GM23248 (cell line): Measurements from ENCODE around the gene TSG101. TPM values are rescaled to one million over a fixed set of nuclear protein-coding genes. Genes with fewer than 3 reads are reported as not detected.

Experiments
- DNase-seq: peaks from one replicate; pipeline ENCODE4 v3.0.0-alpha.2; 2015
- H2AFZ ChIP-seq: fragments of 200-600 bp; sonication (generic); 2 replicates; pipeline ENCODE4 v1.6.1; 2016; ENCODE audit warnings: antibody characterized with exemption
- H3F3A ChIP-seq: fragments of 200-600 bp; sonication (generic); 2 replicates; pipeline ENCODE4 v1.6.1; 2016; ENCODE audit warnings: mild to moderate bottlenecking, antibody characterized with exemption, mixed run types; ENCODE audit not compliant: insufficient read depth
- H3K27ac ChIP-seq: fragments of 200-600 bp; sonication (generic); 2 replicates; pipeline ENCODE4 v1.5.1; 2016; ENCODE audit warnings: mild to moderate bottlenecking
- H3K27me3 ChIP-seq: fragments of 200-600 bp; sonication (generic); replicated peaks from 2 replicates; pipeline ENCODE4 v1.6.1; 2016; ENCODE audit warnings: mild to moderate bottlenecking; ENCODE audit not compliant: insufficient read depth
- H3K36me3 ChIP-seq: fragments of 200-600 bp; sonication (generic); 2 replicates; pipeline ENCODE4 v1.6.1; 2016; ENCODE audit warnings: low read depth, mild to moderate bottlenecking
- H3K4me1 ChIP-seq: fragments of 200-600 bp; sonication (generic); 2 replicates; pipeline ENCODE4 v1.6.1; 2016; ENCODE audit warnings: mild to moderate bottlenecking; ENCODE audit not compliant: insufficient read depth
- H3K4me2 ChIP-seq: fragments of 200-600 bp; sonication (generic); one replicate; pipeline ENCODE4 v1.6.1; 2016; ENCODE audit warnings: mild to moderate bottlenecking; ENCODE audit not compliant: unreplicated experiment
- H3K4me3 ChIP-seq: fragments of 200-600 bp; sonication (generic); 2 replicates; pipeline ENCODE4 v1.5.1; 2016; ENCODE audit warnings: mild to moderate bottlenecking
- H3K79me2 ChIP-seq: fragments of 200-600 bp; sonication (generic); 2 replicates; pipeline ENCODE4 v1.6.1; 2016; ENCODE audit warnings: mild to moderate bottlenecking; ENCODE audit not compliant: insufficient read depth
- H3K9ac ChIP-seq: fragments of 200-600 bp; sonication (generic); 2 replicates; pipeline ENCODE4 v1.6.1; 2016; ENCODE audit warnings: mild to moderate bottlenecking
- H3K9me2 ChIP-seq: fragments of 200-600 bp; sonication (generic); 2 replicates; pipeline ENCODE4 v1.6.1; 2016; ENCODE audit warnings: mixed run types, mild to moderate bottlenecking, moderate library complexity; ENCODE audit not compliant: insufficient read depth
- H3K9me3 ChIP-seq: fragments of 200-600 bp; sonication (generic); one replicate; pipeline ENCODE4 v1.6.1; 2017; ENCODE audit warnings: low read depth
- H4K20me1 ChIP-seq: fragments of 200-600 bp; sonication (generic); 2 replicates; pipeline ENCODE4 v1.6.0; 2016; ENCODE audit not compliant: insufficient read depth
- EZH2 ChIP-seq: fragments of 200-600 bp; sonication (generic); IDR thresholded peaks from 2 replicates; pipeline ENCODE4 v1.6.1; 2018; ENCODE audit warnings: antibody characterized with exemption, mild to moderate bottlenecking; ENCODE audit not compliant: insufficient read depth, poor library complexity, severe bottlenecking
- EZH2phosphoT487 ChIP-seq: fragments of 200-600 bp; sonication (generic); IDR thresholded peaks from 2 replicates; pipeline ENCODE4 v1.6.1; 2018; ENCODE audit warnings: antibody characterized with exemption, moderate library complexity, mild to moderate bottlenecking, low read depth; ENCODE audit not compliant: insufficient read depth
- WGBS, 2 experiments: methylation state at CpG; one replicate each; pipeline ENCODE4 v1.1.6; 2015 to 2017; ENCODE audit warnings: low lambda C conversion rate in 2 of 2, low coverage in 1 of 2; ENCODE audit errors: missing lambda C conversion rate in 2 of 2; 5-methylcytosine and 5-hydroxymethylcytosine counted together
- in situ Hi-C: fragments of 300-500 bp; cut with MboI; formaldehyde crosslinking; loops from 2 replicates; pipeline ENCODE4 v1.15.0; 2020
- polyA plus RNA-seq: library from polyadenylated mRNA; unstranded; fragments of >200 nt; fragmentation: Nextera tagmentation; extraction: Ambion mirVana; gene quantifications from 2 replicates; pipeline ENCODE4 v1.2.1, GENCODE V29; 2016
- total RNA-seq: library from RNA; depleted of rRNA; stranded (reverse); fragments of >200 nt; shearing (Covaris generic); gene quantifications from 2 replicates; pipeline ENCODE4 v1.2.3, GENCODE V29; 2014

The TSG101 gene
- total and polyA plus RNA-seq, 2 experiments from 2014 or later: 131 to 136 TPM

- in situ Hi-C loops: no loop called here
- Histone ChIP-seq H3K9me2 (no peaks in the 10 kb centered on the region), H3K4me1 (peaks cover 11% of the 10 kb centered on the region), H3K9ac (no peak overlapping the region), H3K4me2 (no peak overlapping the region), H3K4me3 (no peak overlapping the region), H4K20me1 (no peaks in the 10 kb centered on the region), H3K36me3 (0 out of 2 replicates have a peak, but pooled peaks cover 8% of the 10 kb centered on the region), H2AFZ (no peak overlapping the region), H3K27ac (no peak overlapping the region), H3K79me2 (peaks cover 94% of the 10 kb centered on the region), H3F3A (peaks cover 20% of the 10 kb centered on the region), H3K9me3 (no peaks in the 10 kb centered on the region), H3K27me3 (no peaks in the 10 kb centered on the region)
- DNase-seq: no peak
- WGBS, 2 experiments: 50 to 55% methylated on average over 1 of the region's 1 CpG
- TF ChIP-seq EZH2phosphoT487 (no peak), EZH2 (no peak)
Observed at GRCh38 chr11:18524248-18524647, 2.5 kb downstream of the TSG101 start.

- 95 to 97% methylated on average over 3 of the region's 3 CpGs for WGBS, 2 experiments
- peak; percentile 14 for DNase-seq
- Histone ChIP-seq H3K36me3 (0 out of 2 replicates have a peak, but pooled peaks cover 4% of the 10 kb centered on the region), H3K4me2 (no peak overlapping the region), H3K27ac (no peak overlapping the region), H3F3A (peaks cover 12% of the 10 kb centered on the region), H2AFZ (no peak overlapping the region), H3K4me1 (peaks cover 11% of the 10 kb centered on the region), H3K9me2 (no peaks in the 10 kb centered on the region), H3K79me2 (peaks cover 97% of the 10 kb centered on the region), H4K20me1 (no peaks in the 10 kb centered on the region), H3K4me3 (no peak overlapping the region), H3K9ac (no peak overlapping the region), H3K27me3 (no peaks in the 10 kb centered on the region), H3K9me3 (no peaks in the 10 kb centered on the region)
- TF ChIP-seq EZH2: no peak
- TF ChIP-seq EZH2phosphoT487: no peak
- in situ Hi-C loops: no loop called here
Observed at GRCh38 chr11:18523084-18523483, 3.7 kb downstream of the TSG101 start.

DNA sequence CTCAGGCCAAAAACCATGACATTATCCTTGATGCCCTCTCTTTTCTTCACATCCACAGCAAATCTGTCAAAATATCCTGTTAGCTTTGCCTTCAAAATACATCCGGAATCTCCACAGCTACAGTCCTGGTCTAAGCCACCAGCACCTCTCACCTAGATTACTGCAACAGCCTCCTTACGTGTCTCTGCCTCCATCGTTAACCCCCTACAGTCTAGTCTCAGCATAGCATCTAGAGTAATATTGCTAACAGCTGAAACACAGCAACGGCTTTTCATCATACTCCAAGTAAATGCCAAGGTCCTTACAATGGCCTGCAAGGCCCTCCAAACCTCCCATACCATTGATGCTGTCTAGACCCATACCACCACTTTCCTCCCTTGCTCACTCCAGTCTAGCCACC lies 4.4 kb downstream of the TSG101 start:
- Histone ChIP-seq H3K36me3 (0 out of 2 replicates have a peak, but pooled peaks cover 4% of the 10 kb centered on the region), H3K27ac (no peak overlapping the region), H3K4me3 (no peak overlapping the region), H3K4me1 (peaks cover 5% of the 10 kb centered on the region; the same call in 1 of the 2 replicates), H3K27me3 (no peaks in the 10 kb centered on the region), H3K9me2 (no peaks in the 10 kb centered on the region), H3K79me2 (peaks cover 98% of the 10 kb centered on the region), H3K9ac (no peak overlapping the region), H3K4me2 (no peak overlapping the region), H3F3A (peaks cover 5% of the 10 kb centered on the region), H3K9me3 (no peaks in the 10 kb centered on the region), H2AFZ (no peak overlapping the region), H4K20me1 (no peaks in the 10 kb centered on the region)
- DNase-seq: peak; percentile 30
- 66% methylated on average over 4 of the region's 4 CpGs for WGBS, 2 experiments
- in situ Hi-C loops: no loop called here
- TF ChIP-seq EZH2 (no peak), EZH2phosphoT487 (no peak)

- no peak for TF ChIP-seq EZH2phosphoT487
- TF ChIP-seq EZH2: no peak
- 81 to 83% methylated on average over 3 of the region's 3 CpGs for WGBS, 2 experiments
- H3K9me3 ChIP-seq: no peaks in the 10 kb centered on the region
- H3K79me2 ChIP-seq: peaks cover 99% of the 10 kb centered on the region
- no peak overlapping the region for H3K4me2 ChIP-seq
- DNase-seq: no peak
- in situ Hi-C loops: no loop called here
- H3K27ac ChIP-seq: no peak overlapping the region
- H2AFZ ChIP-seq: no peak overlapping the region
- no peaks in the 10 kb centered on the region for H4K20me1 ChIP-seq
- peaks cover 5% of the 10 kb centered on the region; the same call in 1 of the 2 replicates for H3K36me3 ChIP-seq
- H3K9me2 ChIP-seq: no peaks in the 10 kb centered on the region
- peaks cover 5% of the 10 kb centered on the region; the same call in 1 of the 2 replicates for H3K4me1 ChIP-seq
- H3K9ac ChIP-seq: no peak overlapping the region
- H3F3A ChIP-seq: no peaks in the 10 kb centered on the region
- no peak overlapping the region for H3K4me3 ChIP-seq
- H3K27me3 ChIP-seq: no peaks in the 10 kb centered on the region
Observed at GRCh38 chr11:18521122-18521521, 5.6 kb downstream of the TSG101 start.

DNA sequence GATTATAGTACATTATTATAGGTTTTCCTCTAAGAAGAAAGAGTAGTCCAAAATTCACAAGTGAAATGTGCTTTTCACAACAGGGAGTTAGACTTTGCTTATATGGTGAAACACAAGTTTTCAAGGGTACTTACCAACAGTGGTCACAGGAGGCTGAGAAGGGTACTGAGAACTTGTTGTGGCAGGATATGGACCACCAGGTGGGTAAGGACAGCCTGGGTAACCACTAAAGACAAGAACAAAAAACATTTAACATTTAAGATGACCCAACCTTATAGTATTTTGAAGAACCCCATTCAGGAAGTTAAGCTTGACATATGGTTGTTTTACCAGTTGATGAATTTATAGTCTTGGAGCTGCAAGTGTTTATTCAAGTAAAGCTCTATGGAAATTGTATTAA lies 24.4 kb downstream of the TSG101 start:
- TF ChIP-seq EZH2 (no peak), EZH2phosphoT487 (no peak)
- no peaks in the 10 kb centered on the region for H3K27me3 ChIP-seq
- peaks cover 5% of the 10 kb centered on the region; the same call in 1 of the 2 replicates for H3K79me2 ChIP-seq
- no peaks in the 10 kb centered on the region for H3F3A ChIP-seq
- H3K9ac ChIP-seq: no peak overlapping the region
- H3K9me3 ChIP-seq: no peaks in the 10 kb centered on the region
- peaks cover 61% of the 10 kb centered on the region for H3K36me3 ChIP-seq
- no peaks in the 10 kb centered on the region; the same call in 1 of the 2 replicates for H4K20me1 ChIP-seq
- no peak for DNase-seq
- H3K4me2 ChIP-seq: no peak overlapping the region
- H2AFZ ChIP-seq: no peak overlapping the region
- H3K4me1 ChIP-seq: no peaks in the 10 kb centered on the region
- in situ Hi-C loops: no loop called here
- H3K27ac ChIP-seq: no peak overlapping the region
- no peak overlapping the region for H3K4me3 ChIP-seq
- H3K9me2 ChIP-seq: no peaks in the 10 kb centered on the region
